K562 (cell line): ENCODE data around the gene GPR162. TPM values are rescaled to one million over a fixed set of nuclear protein-coding genes. Genes with fewer than 3 reads are reported as not detected.

Experiments
- ATAC-seq: fragments of 200-7000 bp; cut with Tn5 transposase; 3 replicates; pipeline ENCODE4 v1.9.1; 2020; ENCODE audit warnings: moderate library complexity
- BruUV-seq: library from RNA; stranded (reverse); fragments of 400-500 nt; replicated peaks from 2 replicates; lab custom pipeline; 2021; lab: Mats Ljungman, UMichigan
- CTCF ChIA-PET: fragments of 300-600 bp; formaldehyde crosslinking; extraction: SDS; loops from one replicate; lab custom pipeline; 2021; ENCODE audit warnings: low intra/inter-chr PET ratio; lab: Yijun Ruan, JAX
- POLR2A ChIA-PET: fragments of 300-600, 350-650 bp; sonication (Branson Sonifier 250); formaldehyde crosslinking; extraction: SDS; loops from one replicate; lab custom pipeline; 2021; ENCODE audit warnings: antibody characterized with exemption, inconsistent platforms; lab: Yijun Ruan, JAX
- DNase-seq, 4 experiments: peaks; one replicate each; pipeline versions ENCODE4 v3.0.0 to v3.0.0-alpha.2; 2011 to 2018; ENCODE audit warnings: low spot score in 3 of 4, mixed read lengths in 3 of 4; ENCODE audit errors: extremely low read depth in 1 of 4
- FAIRE-seq: peaks from 2 replicates; lab custom pipeline; 2011; peaks lifted over from hg19 to GRCh38; lab: Jason Lieb, UNC
- H2AFZ ChIP-seq: 2 replicates; pipeline ENCODE4 v1.6.0; 2011; ENCODE audit warnings: low read depth, low read length, control low read depth, inconsistent platforms
- H3K27ac ChIP-seq: fragments of 200-600 bp; 3 replicates; pipeline ENCODE4 v1.8.0; 2011; ENCODE audit warnings: low read depth, mild to moderate bottlenecking, control low read depth, inconsistent platforms, low read length, moderate library complexity, mixed read lengths; ENCODE audit errors: extremely low read depth
- H3K27me3 ChIP-seq, 2 experiments: fragments of 300-600 bp in 1 of 2; 2 replicates in 1 of 2; 3 replicates in 1 of 2; pipeline versions ENCODE4 v1.6.0 to v1.8.0; 2011; ENCODE audit warnings: inconsistent platforms in 2 of 2, low read length in 2 of 2, mild to moderate bottlenecking in 1 of 2, mixed read lengths in 1 of 2, moderate library complexity in 1 of 2; ENCODE audit not compliant: control insufficient read depth in 2 of 2, insufficient read depth in 2 of 2
- H3K36me3 ChIP-seq: fragments of 300-600 bp; 3 replicates; pipeline ENCODE4 v1.8.0; 2011; ENCODE audit warnings: mild to moderate bottlenecking, low read length, inconsistent platforms; ENCODE audit not compliant: control insufficient read depth, insufficient read depth
- H3K4me1 ChIP-seq, 2 experiments: fragments of 200-600 bp in 1 of 2; replicated peaks in 1 of 2; 2 replicates in 1 of 2; 3 replicates in 1 of 2; pipeline versions ENCODE4 v1.5.1 to v1.8.0; 2011; ENCODE audit warnings: inconsistent platforms in 2 of 2, low read length in 2 of 2, mild to moderate bottlenecking in 1 of 2, mixed read lengths in 1 of 2, moderate library complexity in 1 of 2; ENCODE audit not compliant: control insufficient read depth in 2 of 2, insufficient read depth in 2 of 2
- H3K4me2 ChIP-seq: 2 replicates; pipeline ENCODE4 v1.6.1; 2011; ENCODE audit warnings: low read length, control low read depth, inconsistent platforms, mixed read lengths; ENCODE audit not compliant: insufficient read depth
- H3K4me3 ChIP-seq: fragments of 200-600 bp; sonication (generic), shearing (Covaris generic); 2 replicates; pipeline ENCODE4 v1.5.1; 2016; ENCODE audit warnings: control low read depth, inconsistent platforms
- H3K79me2 ChIP-seq: fragments of 200-600 bp; 3 replicates; pipeline ENCODE4 v1.8.0; 2011; ENCODE audit warnings: low read length, inconsistent platforms; ENCODE audit not compliant: control insufficient read depth, insufficient read depth
- H3K9ac ChIP-seq, 2 experiments: 2 replicates each; pipeline versions ENCODE4 v1.6.0 to v1.6.1; 2011; ENCODE audit warnings: low read depth in 2 of 2, low read length in 2 of 2, control low read depth in 1 of 2, inconsistent platforms in 1 of 2, mild to moderate bottlenecking in 1 of 2, mixed read lengths in 1 of 2; ENCODE audit not compliant: insufficient read depth in 1 of 2
- H3K9me1 ChIP-seq: one replicate; pipeline ENCODE4 v1.6.0; 2011; ENCODE audit warnings: inconsistent platforms, mild to moderate bottlenecking, low read length, moderate library complexity; ENCODE audit not compliant: control insufficient read depth, insufficient read depth
- H3K9me3 ChIP-seq: replicated peaks from 2 replicates; pipeline ENCODE4 v1.5.1; 2011; ENCODE audit warnings: low read depth, low read length, inconsistent platforms; ENCODE audit not compliant: control insufficient read depth, insufficient read depth
- H4K20me1 ChIP-seq: replicated peaks from 2 replicates; pipeline ENCODE4 v1.6.1; 2011; ENCODE audit warnings: low read length, inconsistent platforms, mixed read lengths; ENCODE audit not compliant: control insufficient read depth, insufficient read depth
- MNT ChIP-seq, 2 experiments: fragments of 450-650 bp; conservative IDR thresholded peaks; 2 replicates each; pipeline ENCODE4 v1.6.1; 2017; ENCODE audit warnings: mild to moderate bottlenecking in 2 of 2, moderate library complexity in 2 of 2
- NFIC ChIP-seq: fragments of 450-650 bp; IDR thresholded peaks from 2 replicates; pipeline ENCODE4 v1.6.1; 2017; ENCODE audit warnings: mild to moderate bottlenecking, inconsistent platforms
- NR4A1 ChIP-seq, 2 experiments: fragments of 250-450 bp in 1 of 2; fragments of 450-650 bp in 1 of 2; sonication (Bioruptor Pico) in 1 of 2; IDR thresholded peaks; 2 replicates each; pipeline versions ENCODE4 v1.4.0 to v1.6.1; 2016 to 2020; ENCODE audit warnings: mild to moderate bottlenecking in 2 of 2, missing compliant biosample characterization in 1 of 2, missing genetic modification characterization in 1 of 2, moderate library complexity in 1 of 2
- PHF8 ChIP-seq: fragments of 200-600 bp; sonication (generic); IDR thresholded peaks from 2 replicates; pipeline ENCODE4 v1.6.1; 2012; ENCODE audit warnings: mixed run types, mild to moderate bottlenecking, inconsistent platforms, low read length, moderate library complexity, borderline replicate concordance
- PTRF ChIP-seq: fragments of 450-650 bp; IDR thresholded peaks from 2 replicates; pipeline ENCODE4 v1.6.1; 2016; ENCODE audit warnings: mild to moderate bottlenecking, missing genetic modification characterization, missing compliant biosample characterization
- SP2 ChIP-seq: IDR thresholded peaks from 2 replicates; pipeline ENCODE4 v1.6.1; 2011; ENCODE audit warnings: mild to moderate bottlenecking, low read depth, low read length, moderate library complexity; ENCODE audit not compliant: poor library complexity, severe bottlenecking; ENCODE audit errors: extremely low read depth
- THAP12 ChIP-seq: fragments of 250-450 bp; sonication (Bioruptor Pico); IDR thresholded peaks from 2 replicates; pipeline ENCODE4 v1.9.0; 2021; ENCODE audit warnings: mild to moderate bottlenecking, inconsistent platforms
- ZBTB11 ChIP-seq, 3 experiments: fragments of 200-800 bp in 1 of 3; fragments of 250-450 bp in 1 of 3; fragments of 450-650 bp in 1 of 3; sonication (Bioruptor Pico) in 1 of 3; sonication (Bioruptor generic) in 1 of 3; formaldehyde crosslinking in 1 of 3; IDR thresholded peaks; 2 replicates each; pipeline versions ENCODE4 v1.6.1 to v1.8.0; 2016 to 2022; ENCODE audit warnings: mild to moderate bottlenecking in 2 of 3, missing genetic modification characterization in 2 of 3, missing compliant biosample characterization in 1 of 3, moderate library complexity in 1 of 3
- ZFX ChIP-seq: sonication (generic); formaldehyde crosslinking; IDR thresholded peaks from 2 replicates; pipeline ENCODE4 v1.8.0; 2022; ENCODE audit warnings: mild to moderate bottlenecking, missing genetic modification reagents, moderate library complexity
- ZNF24 ChIP-seq: fragments of 450-650 bp; IDR thresholded peaks from 2 replicates; pipeline ENCODE4 v1.6.1; 2016
- ZNF561 ChIP-seq: fragments of 450-650 bp; formaldehyde crosslinking; conservative IDR thresholded peaks from 2 replicates; pipeline ENCODE4 v1.4.0; 2020; ENCODE audit warnings: mild to moderate bottlenecking, moderate library complexity
- WGBS: fragments of 100-300 bp; shearing (Covaris generic); methylation state at CpG from one replicate; pipeline ENCODE4 v1.1.6; 2016; ENCODE audit warnings: low coverage, mixed read lengths; ENCODE audit not compliant: insufficient coverage; ENCODE audit errors: missing lambda C conversion rate; 5-methylcytosine and 5-hydroxymethylcytosine counted together
- in situ Hi-C: fragments of 300-500 bp; cut with MboI; formaldehyde crosslinking; loops from 4 replicates; pipeline ENCODE4 v1.15.0; 2018; ENCODE audit warnings: inconsistent platforms, mixed read lengths
- intact Hi-C: fragments of 100-400 bp; cut with micrococcal nuclease; formaldehyde crosslinking; loops from 2 replicates; pipeline ENCODE4 v1.14.2; 2022
- polyA plus RNA-seq, 8 experiments: library from polyadenylated mRNA; depleted of rRNA in 4 of 8; stranded (reverse) in 5 of 8; unstranded in 3 of 8; fragments of >200 nt; fragmentation: Nextera tagmentation in 2 of 8; fragmentation: Illumina TruSeq in 1 of 8; extraction: Ambion mirVana in 2 of 8; extraction: Trizol in 1 of 8; gene quantifications; 2 replicates each; pipeline versions ENCODE4 v1.2.1 to v1.2.3, GENCODE V29; 2011 to 2014; ENCODE audit warnings: inconsistent platforms in 1 of 8, missing spikeins in 1 of 8
- total RNA-seq, 7 experiments: library from RNA; depleted of rRNA in 6 of 7; stranded (reverse); fragments of >200 nt in 6 of 7; fragmentation: Illumina TruSeq in 2 of 7; extraction: Trizol in 2 of 7; gene quantifications; 2 replicates each; pipeline versions ENCODE4 v1.2.1 to v1.2.3, GENCODE V29; 2011 to 2021; ENCODE audit warnings: low replicate concordance in 1 of 7

Gene GPR162
- total and polyA plus RNA-seq, 9 of the 15 experiments (the other 6 are each of a cell fraction or from before 2014, with no cell fraction given) = 0.65 to 1.8 (median 1.1) TPM; not detected in 2

GRCh38 chr12:6866920-6867412 is 45.3 kb downstream of the GPR162 start:
- H3K4me2 ChIP-seq = peak overlapping the region; percentile 83
- peak overlapping the region; percentile 74 for H2AFZ ChIP-seq
- ATAC-seq = no peak
- H3K9me1 ChIP-seq = no peaks in the 10 kb centered on the region
- H3K4me1 ChIP-seq = peaks cover 32 to 47% of the 10 kb centered on the region in 2 experiments; a peak in 4 of 5 replicates
- peak overlapping the region; percentile 96 for H3K4me3 ChIP-seq
- H3K79me2 ChIP-seq = peaks cover 39% of the 10 kb centered on the region
- DNase-seq = no peak
- H4K20me1 ChIP-seq = peaks cover 41% of the 10 kb centered on the region
- H3K36me3 ChIP-seq = peaks cover 72% of the 10 kb centered on the region
- WGBS = 5% methylated on average over 19 of the region's 33 CpGs
- no peaks in the 10 kb centered on the region for H3K9me3 ChIP-seq
- H3K27me3 ChIP-seq = no peaks in the 10 kb centered on the region
- FAIRE-seq = no peak
- peak overlapping the region; percentile 19; the same call in 2 of the 3 replicates for H3K27ac ChIP-seq
- peak overlapping the region; percentile 58 to 87; a peak in 3 of 4 replicates for H3K9ac ChIP-seq
- CTCF ChIA-PET = no interaction called here
- intact Hi-C loops (loop anchor here (5.0 kb wide), 1 partner anchor 75 kb away; the partner anchor contains the start of genes C12orf57 and RNU7-1), in situ Hi-C loops (loop anchor here (5.0 kb wide), 1 partner anchor 75 kb away; the partner anchor contains the start of genes C12orf57 and RNU7-1)
- POLR2A ChIA-PET = interaction anchor here (0.6 to 11.3 kb wide), 20 partner anchors 13 to 623 kb away, joined by 3 to 174 read pairs (median 4); partner anchors contain the start of genes C12orf57, CDCA3, PTMS and RNU7-1
- no TSS peak for BruUV-seq
- TF ChIP-seq ZNF24 = no peak
- TF ChIP-seq ZNF561 (CRISPR knock-in tag) = no peak
- TF ChIP-seq ZFX (CRISPR knock-in tag) = peak; percentile 21; the same call in 1 of the 2 replicates
- TF ChIP-seq PTRF (tag) = no peak
- TF ChIP-seq PHF8 = no peak
- TF ChIP-seq MNT (conservative IDR thresholded peaks at IDR 0.05) = no peak
- 0 out of 2 replicates have a peak, but pooled peaks have one; percentile 7 for TF ChIP-seq THAP12 (CRISPR knock-in tag)
- no peak for TF ChIP-seq NR4A1 (CRISPR knock-in tag; IDR thresholded peaks at IDR 0.05)
- no peak for TF ChIP-seq NR4A1 (tag; IDR thresholded peaks at IDR 0.05)
- TF ChIP-seq ZBTB11 (CRISPR knock-in tag; IDR thresholded peaks at IDR 0.05) = peak in 1 of 3 experiments; percentile 48; a peak in 1 of 6 replicates
- peak; percentile 48 for TF ChIP-seq NFIC
- TF ChIP-seq SP2 = no peak
